OCI-LY1 (cell line): ENCODE data around the gene CNTNAP2.

Experiments
- CTCF ChIP-seq: fragments of 200-600 bp; sonication (generic), shearing (Covaris generic); IDR thresholded peaks from 2 replicates; pipeline ENCODE4 v1.5.1; 2017; ENCODE audit warnings: mild to moderate bottlenecking, antibody characterized with exemption, low read length, moderate library complexity, mixed read lengths
- EZH2 ChIP-seq: fragments of 200-600 bp; sonication (generic), shearing (Covaris generic); IDR thresholded peaks from 2 replicates; pipeline ENCODE4 v1.8.0; 2017; ENCODE audit warnings: borderline replicate concordance, mixed run types, mild to moderate bottlenecking, antibody characterized with exemption, low read length, moderate library complexity, mixed read lengths

- no peak for TF ChIP-seq CTCF
- TF ChIP-seq EZH2: no peak
These were observed 762.3 kb downstream of the CNTNAP2 start for GRCh38 chr7:146878901-146879300.
